Measurements from ENCODE around the gene HSD3B2.

Gene HSD3B2

DNA sequence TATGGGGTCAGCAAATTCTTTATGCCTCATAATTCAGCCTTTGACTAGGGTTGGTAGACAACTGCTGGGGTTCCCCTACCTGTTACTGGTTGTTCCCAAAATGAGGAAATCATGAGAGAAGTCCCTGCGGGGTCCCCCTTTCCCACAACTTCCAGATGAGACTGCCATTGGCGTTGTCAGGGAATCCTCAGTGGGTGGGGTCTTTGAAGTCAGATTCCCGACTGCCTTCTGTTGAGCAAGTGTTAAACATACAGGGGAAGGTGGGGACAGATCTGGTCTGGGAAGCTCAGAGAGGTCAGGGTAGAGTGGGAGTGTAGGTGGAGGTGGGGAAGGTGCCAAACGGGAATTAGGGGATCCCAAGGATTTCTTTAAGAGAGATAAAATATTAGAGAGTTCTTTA lies 14.7 kb downstream of the HSD3B2 start:
- Histone ChIP-seq H3K27me3 (ENCODE audit: insufficient read depth, low read length) (peaks cover 76% of the 10 kb centered on the region), H3K36me3 (ENCODE audit: insufficient read depth, low read length) (no peaks in the 10 kb centered on the region), H3K27ac (ENCODE audit: low read depth, low read length) (no peak overlapping the region), H3K79me2 (ENCODE audit: control insufficient read depth, insufficient read depth, low read length, unreplicated experiment) (no peaks in the 10 kb centered on the region), H3K4me1 (ENCODE audit: control insufficient read depth, insufficient read depth, low read length, unreplicated experiment) (no peaks in the 10 kb centered on the region), H3K4me3 (ENCODE audit: low read depth, low read length) (no peak overlapping the region), H2AFZ (ENCODE audit: low read length, unreplicated experiment) (no peak overlapping the region)

- no peak overlapping the region for H2AFZ ChIP-seq (ENCODE audit: low read length, unreplicated experiment)
These were observed 15.5 kb downstream of the HSD3B2 start for GRCh38 chr1:119430486-119430885.

GRCh38 chr1:119431836-119432235 lies 16.9 kb downstream of the HSD3B2 start:
- Histone ChIP-seq H3K4me3 (ENCODE audit: low read depth, low read length) (no peak overlapping the region), H3K4me1 (ENCODE audit: control insufficient read depth, insufficient read depth, low read length, unreplicated experiment) (no peaks in the 10 kb centered on the region), H3K79me2 (ENCODE audit: control insufficient read depth, insufficient read depth, low read length, unreplicated experiment) (no peaks in the 10 kb centered on the region), H2AFZ (ENCODE audit: low read length, unreplicated experiment) (no peak overlapping the region), H3K27ac (ENCODE audit: low read depth, low read length) (no peak overlapping the region), H3K36me3 (ENCODE audit: insufficient read depth, low read length) (no peaks in the 10 kb centered on the region), H3K27me3 (ENCODE audit: insufficient read depth, low read length) (peaks cover 74% of the 10 kb centered on the region)

More at GRCh38 chr1:119430486-119430885, 15.5 kb downstream of the HSD3B2 start:
- H3K27ac ChIP-seq (ENCODE audit: low read depth, low read length), result no peak overlapping the region
- no peaks in the 10 kb centered on the region for H3K4me1 ChIP-seq (ENCODE audit: control insufficient read depth, insufficient read depth, low read length, unreplicated experiment)
- H3K4me3 ChIP-seq (ENCODE audit: low read depth, low read length), result no peak overlapping the region
- H3K27me3 ChIP-seq (ENCODE audit: insufficient read depth, low read length), result peaks cover 76% of the 10 kb centered on the region
- H3K36me3 ChIP-seq (ENCODE audit: insufficient read depth, low read length), result no peaks in the 10 kb centered on the region
- no peaks in the 10 kb centered on the region for H3K79me2 ChIP-seq (ENCODE audit: control insufficient read depth, insufficient read depth, low read length, unreplicated experiment)

DNA sequence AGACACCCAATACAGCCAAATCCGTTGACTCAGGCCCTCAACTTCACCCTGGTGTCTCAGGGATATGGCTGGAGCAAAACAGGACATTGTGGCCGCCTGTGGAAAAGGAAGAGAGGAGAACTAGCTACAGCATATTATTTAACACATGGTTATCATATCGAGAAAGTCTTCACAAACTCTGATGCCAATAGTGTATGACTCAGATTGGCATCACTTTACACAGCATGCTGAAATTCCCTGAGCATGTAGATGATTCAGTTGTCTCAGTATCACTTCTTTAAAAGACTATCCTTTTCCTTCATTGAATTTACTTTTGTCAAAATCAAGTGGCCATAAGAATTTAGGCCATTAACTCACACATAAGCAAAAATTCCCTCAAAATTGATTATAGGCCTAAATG lies 20.1 kb downstream of the HSD3B2 start:
- H3K27me3 ChIP-seq (ENCODE audit: insufficient read depth, low read length), result peaks cover 73% of the 10 kb centered on the region
- H3K27ac ChIP-seq (ENCODE audit: low read depth, low read length), result no peak overlapping the region
- no peak overlapping the region for H2AFZ ChIP-seq (ENCODE audit: low read length, unreplicated experiment)
- H3K4me1 ChIP-seq (ENCODE audit: control insufficient read depth, insufficient read depth, low read length, unreplicated experiment), result no peaks in the 10 kb centered on the region
- no peaks in the 10 kb centered on the region for H3K36me3 ChIP-seq (ENCODE audit: insufficient read depth, low read length)
- no peaks in the 10 kb centered on the region for H3K79me2 ChIP-seq (ENCODE audit: control insufficient read depth, insufficient read depth, low read length, unreplicated experiment)
- H3K4me3 ChIP-seq (ENCODE audit: low read depth, low read length), result no peak overlapping the region

- Histone ChIP-seq H3K27me3 (ENCODE audit: insufficient read depth, low read length) (peaks cover 75% of the 10 kb centered on the region), H3K79me2 (ENCODE audit: control insufficient read depth, insufficient read depth, low read length, unreplicated experiment) (no peaks in the 10 kb centered on the region), H3K36me3 (ENCODE audit: insufficient read depth, low read length) (no peaks in the 10 kb centered on the region), H3K27ac (ENCODE audit: low read depth, low read length) (no peak overlapping the region), H3K4me1 (ENCODE audit: control insufficient read depth, insufficient read depth, low read length, unreplicated experiment) (no peaks in the 10 kb centered on the region), H3K4me3 (ENCODE audit: low read depth, low read length) (no peak overlapping the region), H2AFZ (ENCODE audit: low read length, unreplicated experiment) (no peak overlapping the region)
These were observed 23.8 kb downstream of the HSD3B2 start for GRCh38 chr1:119438761-119439160.

DNA sequence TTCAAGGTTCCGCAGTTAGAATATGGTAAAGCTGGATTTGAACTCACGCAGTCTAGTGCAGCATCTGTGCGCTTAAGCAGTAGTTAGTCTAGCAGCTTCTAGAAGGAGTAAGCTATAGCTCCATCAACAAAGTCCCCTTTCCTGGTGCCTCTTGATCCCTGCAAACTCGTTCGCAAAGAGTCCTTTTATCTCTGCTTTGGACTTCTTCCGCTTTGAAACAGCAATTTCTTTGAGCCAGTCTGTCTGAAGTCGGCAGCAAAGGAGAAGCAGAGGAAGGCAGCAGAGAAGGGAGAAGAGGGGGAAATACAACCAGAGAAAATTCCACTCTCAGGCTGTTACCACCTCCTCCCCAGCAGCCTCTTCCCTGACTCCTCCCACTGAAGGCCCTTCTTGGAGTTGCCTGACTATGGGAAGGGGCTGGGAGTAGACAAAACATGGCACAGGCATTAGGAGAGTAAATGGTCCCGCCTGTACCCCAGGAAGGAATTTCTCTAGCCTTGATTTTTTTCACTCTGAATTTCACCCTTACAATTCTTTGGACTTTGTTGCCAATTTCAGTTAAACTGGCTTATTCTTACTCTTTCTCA lies 25.9 kb downstream of the HSD3B2 start:
- Histone ChIP-seq H2AFZ (ENCODE audit: low read length, unreplicated experiment) (no peak overlapping the region), H3K27ac (ENCODE audit: low read depth, low read length) (no peak overlapping the region), H3K36me3 (ENCODE audit: insufficient read depth, low read length) (no peaks in the 10 kb centered on the region), H3K79me2 (ENCODE audit: control insufficient read depth, insufficient read depth, low read length, unreplicated experiment) (no peaks in the 10 kb centered on the region), H3K27me3 (ENCODE audit: insufficient read depth, low read length) (peaks cover 89% of the 10 kb centered on the region), H3K4me1 (ENCODE audit: control insufficient read depth, insufficient read depth, low read length, unreplicated experiment) (no peaks in the 10 kb centered on the region), H3K4me3 (ENCODE audit: low read depth, low read length) (no peak overlapping the region)

GRCh38 chr1:119442756-119443155 lies 27.8 kb downstream of the HSD3B2 start:
- Histone ChIP-seq H3K4me1 (ENCODE audit: control insufficient read depth, insufficient read depth, low read length, unreplicated experiment) (no peaks in the 10 kb centered on the region), H3K36me3 (ENCODE audit: insufficient read depth, low read length) (no peaks in the 10 kb centered on the region), H3K27ac (ENCODE audit: low read depth, low read length) (no peak overlapping the region), H3K79me2 (ENCODE audit: control insufficient read depth, insufficient read depth, low read length, unreplicated experiment) (no peaks in the 10 kb centered on the region), H3K4me3 (ENCODE audit: low read depth, low read length) (no peak overlapping the region), H3K27me3 (ENCODE audit: insufficient read depth, low read length) (peaks cover 95% of the 10 kb centered on the region), H2AFZ (ENCODE audit: low read length, unreplicated experiment) (no peak overlapping the region)

GRCh38 chr1:119446321-119446720 lies 31.4 kb downstream of the HSD3B2 start:
- H3K27ac ChIP-seq (ENCODE audit: low read depth, low read length), result no peak overlapping the region
- no peak overlapping the region for H2AFZ ChIP-seq (ENCODE audit: low read length, unreplicated experiment)
- no peaks in the 10 kb centered on the region for H3K36me3 ChIP-seq (ENCODE audit: insufficient read depth, low read length)
- H3K4me1 ChIP-seq (ENCODE audit: control insufficient read depth, insufficient read depth, low read length, unreplicated experiment), result no peaks in the 10 kb centered on the region
- H3K27me3 ChIP-seq (ENCODE audit: insufficient read depth, low read length), result peaks cover 73% of the 10 kb centered on the region
- H3K4me3 ChIP-seq (ENCODE audit: low read depth, low read length), result no peak overlapping the region
- H3K79me2 ChIP-seq (ENCODE audit: control insufficient read depth, insufficient read depth, low read length, unreplicated experiment), result no peaks in the 10 kb centered on the region

DNA sequence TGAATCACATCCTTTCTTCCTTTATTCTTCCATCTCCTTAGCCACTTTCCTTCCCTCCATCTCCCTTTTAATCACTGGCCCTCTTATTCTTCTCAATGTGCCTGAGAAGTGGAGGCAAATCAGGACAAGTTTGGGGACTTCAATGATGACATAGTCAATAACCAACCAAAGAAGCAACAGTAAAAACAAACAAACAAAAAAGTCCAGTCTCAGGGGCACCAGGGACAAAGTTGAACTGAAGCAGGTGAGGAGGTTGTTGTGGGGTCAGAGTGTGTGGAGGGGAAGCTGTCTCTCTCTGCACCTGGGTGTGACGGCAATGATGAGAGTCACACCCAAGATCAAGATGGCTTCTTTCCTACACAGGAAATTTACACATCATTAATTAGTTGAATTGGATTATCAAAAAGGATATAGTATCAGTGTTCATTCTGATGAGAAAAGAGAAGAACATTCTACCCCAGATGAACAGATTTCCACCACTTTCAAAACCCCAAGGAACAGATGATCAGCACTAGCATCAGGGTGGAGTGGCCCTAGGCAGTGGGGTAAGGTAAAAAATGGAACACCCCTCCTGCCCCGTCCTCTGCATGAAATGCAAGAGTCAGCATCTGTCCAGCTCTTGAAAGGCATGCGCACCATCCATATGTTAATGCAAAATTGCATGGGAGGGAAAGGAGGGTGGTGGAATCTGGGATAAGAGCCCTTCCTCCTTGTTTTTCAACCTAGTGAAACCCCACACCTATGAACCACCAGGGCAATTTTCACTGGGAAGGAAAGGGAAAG lies 32.6 kb downstream of the HSD3B2 start:
- peaks cover 64% of the 10 kb centered on the region for H3K27me3 ChIP-seq (ENCODE audit: insufficient read depth, low read length)
- H3K36me3 ChIP-seq (ENCODE audit: insufficient read depth, low read length), result no peaks in the 10 kb centered on the region
- H3K4me3 ChIP-seq (ENCODE audit: low read depth, low read length), result no peak overlapping the region
- no peak overlapping the region for H3K27ac ChIP-seq (ENCODE audit: low read depth, low read length)
- H3K79me2 ChIP-seq (ENCODE audit: control insufficient read depth, insufficient read depth, low read length, unreplicated experiment), result no peaks in the 10 kb centered on the region
- no peak overlapping the region for H2AFZ ChIP-seq (ENCODE audit: low read length, unreplicated experiment)
- peaks cover 4% of the 10 kb centered on the region for H3K4me1 ChIP-seq (ENCODE audit: control insufficient read depth, insufficient read depth, low read length, unreplicated experiment)

GRCh38 chr1:119448127-119448511 lies 33.2 kb downstream of the HSD3B2 start:
- no peak overlapping the region for H3K4me3 ChIP-seq (ENCODE audit: low read depth, low read length)
- H3K27ac ChIP-seq (ENCODE audit: low read depth, low read length), result no peak overlapping the region
- H2AFZ ChIP-seq (ENCODE audit: low read length, unreplicated experiment), result no peak overlapping the region
- no peaks in the 10 kb centered on the region for H3K79me2 ChIP-seq (ENCODE audit: control insufficient read depth, insufficient read depth, low read length, unreplicated experiment)
- peaks cover 58% of the 10 kb centered on the region for H3K27me3 ChIP-seq (ENCODE audit: insufficient read depth, low read length)
- H3K36me3 ChIP-seq (ENCODE audit: insufficient read depth, low read length), result no peaks in the 10 kb centered on the region
- H3K4me1 ChIP-seq (ENCODE audit: control insufficient read depth, insufficient read depth, low read length, unreplicated experiment), result peaks cover 9% of the 10 kb centered on the region

GRCh38 chr1:119449971-119450370 lies 35.0 kb downstream of the HSD3B2 start:
- no peak overlapping the region for H3K27ac ChIP-seq (ENCODE audit: low read depth, low read length)
- no peaks in the 10 kb centered on the region for H3K79me2 ChIP-seq (ENCODE audit: control insufficient read depth, insufficient read depth, low read length, unreplicated experiment)
- H3K36me3 ChIP-seq (ENCODE audit: insufficient read depth, low read length), result no peaks in the 10 kb centered on the region
- H3K27me3 ChIP-seq (ENCODE audit: insufficient read depth, low read length), result peaks cover 44% of the 10 kb centered on the region
- H3K4me3 ChIP-seq (ENCODE audit: low read depth, low read length), result no peak overlapping the region
- H3K4me1 ChIP-seq (ENCODE audit: control insufficient read depth, insufficient read depth, low read length, unreplicated experiment), result peaks cover 13% of the 10 kb centered on the region
- no peak overlapping the region for H2AFZ ChIP-seq (ENCODE audit: low read length, unreplicated experiment)
